Gastroesophageal sphincter (tissue), 3 donors: ENCODE data around the gene SEMA3A.
"Not testable (repeated sequence)": the region's sequence is repeated elsewhere in the genome, so short reads cannot be mapped to it uniquely, and the experiment has no call there.

Source experiments
- CTCF ChIP-seq, 4 experiments: fragments of 200-600 bp in 2 of 4; fragments of 450-650 bp in 2 of 4; sonication (generic) in 1 of 4; IDR thresholded peaks; one replicate each; pipeline ENCODE4 v1.5.1; 2017 to 2019; ENCODE audit warnings: antibody characterized with exemption in 4 of 4, mild to moderate bottlenecking in 2 of 4, moderate library complexity in 2 of 4
- EP300 ChIP-seq: sonication (generic); formaldehyde crosslinking; IDR thresholded peaks from one replicate; pipeline ENCODE4 v1.6.1; 2017; ENCODE audit warnings: antibody characterized with exemption, mild to moderate bottlenecking
- POLR2A ChIP-seq, 2 donors: fragments of 450-650 bp; IDR thresholded peaks; one replicate each; pipeline ENCODE4 v1.6.1; 2017; ENCODE audit warnings: antibody characterized with exemption in 2 of 2, mild to moderate bottlenecking in 2 of 2, moderate library complexity in 1 of 2
- POLR2AphosphoS5 ChIP-seq: sonication (generic); formaldehyde crosslinking; IDR thresholded peaks from one replicate; pipeline ENCODE4 v1.6.1; 2017; ENCODE audit warnings: antibody characterized with exemption

DNA sequence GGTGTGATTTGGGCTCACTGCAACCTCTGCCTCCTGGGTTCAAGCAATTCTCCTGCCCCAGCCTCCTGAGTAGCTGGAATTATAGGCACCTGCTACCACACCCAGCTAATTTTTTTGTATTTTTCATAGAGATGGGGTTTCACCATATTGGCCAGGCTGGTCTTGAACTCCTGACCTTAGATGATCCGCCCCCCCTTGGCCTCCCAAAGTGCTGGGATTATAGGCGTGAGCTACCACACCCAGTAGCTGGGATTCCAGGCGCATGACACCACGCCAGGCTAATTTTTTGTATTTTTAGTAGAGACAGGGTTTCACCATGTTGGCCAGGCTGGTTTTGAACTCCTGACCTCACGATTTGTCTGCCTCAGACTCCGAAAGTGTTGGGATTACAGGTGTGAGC lies 20.2 kb upstream of the SEMA3A start:
- TF ChIP-seq CTCF (IDR thresholded peaks at IDR 0.05); POLR2AphosphoS5; EP300; POLR2A (IDR thresholded peaks at IDR 0.05): not testable (repeated sequence)
